ENCODE measurements around the gene STH.

GRCh38 chr17:45962221-45962972 is 36.7 kb upstream of the STH start:
- TF ChIP-seq POLR2A (IDR thresholded peaks at IDR 0.05) (no peak), CTCF (IDR thresholded peaks at IDR 0.05) (no peak)

Measured in body of pancreas (tissue), 4 donors.